Neural cell (in vitro differentiated cells): ENCODE measurements around the gene DNAJC5. TPM values are rescaled to one million over a fixed set of nuclear protein-coding genes. Genes with fewer than 3 reads are reported as not detected.
"Not testable (repeated sequence)": the region's sequence is repeated elsewhere in the genome, so short reads cannot be mapped to it uniquely, and the experiment has no call there.

ENCODE experiments used
- H2AFZ ChIP-seq: fragments of 200-600, 300-800 bp; sonication (generic), shearing (Covaris generic); 2 replicates; pipeline ENCODE4 v1.6.0; 2014; ENCODE audit warnings: low read depth, mild to moderate bottlenecking, antibody characterized with exemption, low read length, moderate library complexity
- H3F3A ChIP-seq: fragments of 200-600 bp; shearing (Covaris generic); 2 replicates; pipeline ENCODE4 v1.6.1; 2016; ENCODE audit warnings: mild to moderate bottlenecking, moderate library complexity, mixed read lengths, antibody characterized with exemption, low read length; ENCODE audit not compliant: insufficient read depth, poor library complexity, severe bottlenecking
- H3K27ac ChIP-seq: fragments of 200-600, 300-800 bp; sonication (generic), shearing (Covaris generic); 2 replicates; pipeline ENCODE4 v1.5.1; 2014; ENCODE audit warnings: mild to moderate bottlenecking, low read length, moderate library complexity
- H3K27me3 ChIP-seq: fragments of 300-800, 200-600 bp; sonication (generic), shearing (Covaris generic); 2 replicates; pipeline ENCODE4 v1.6.0; 2014; ENCODE audit warnings: mild to moderate bottlenecking, low read depth, low read length, moderate library complexity; ENCODE audit not compliant: insufficient read depth
- H3K36me3 ChIP-seq: fragments of 300-800, 200-600 bp; sonication (generic), shearing (Covaris generic); 2 replicates; pipeline ENCODE4 v1.5.1; 2014; ENCODE audit warnings: mild to moderate bottlenecking, antibody characterized with exemption, low read length, moderate library complexity; ENCODE audit not compliant: insufficient read depth
- H3K4me2 ChIP-seq: fragments of 300-800, 200-600 bp; sonication (generic), shearing (Covaris generic); 2 replicates; pipeline ENCODE4 v1.6.0; 2014; ENCODE audit warnings: mild to moderate bottlenecking, low read length
- H3K4me3 ChIP-seq: fragments of 300-800, 200-600 bp; sonication (generic), shearing (Covaris generic); 2 replicates; pipeline ENCODE4 v1.5.1; 2014; ENCODE audit warnings: mild to moderate bottlenecking, low read length, moderate library complexity
- H3K79me2 ChIP-seq: fragments of 200-600 bp; shearing (Covaris generic); replicated peaks from 2 replicates; pipeline ENCODE4 v1.6.0; 2014; ENCODE audit warnings: mild to moderate bottlenecking, low read length, moderate library complexity; ENCODE audit not compliant: insufficient read depth
- H3K9ac ChIP-seq: fragments of 300-800, 200-600 bp; sonication (generic), shearing (Covaris generic); 2 replicates; pipeline ENCODE4 v1.6.1; 2016; ENCODE audit warnings: mild to moderate bottlenecking, low read length, mixed read lengths
- H3K9me2 ChIP-seq: fragments of 200-600 bp; shearing (Covaris generic); 2 replicates; pipeline ENCODE4 v1.6.1; 2016; ENCODE audit warnings: mild to moderate bottlenecking, low read length, mixed read lengths; ENCODE audit not compliant: insufficient read depth
- H3K9me3 ChIP-seq: fragments of 200-600, 300-800 bp; sonication (generic), shearing (Covaris generic); 2 replicates; pipeline ENCODE4 v1.6.1; 2016; ENCODE audit warnings: mild to moderate bottlenecking, mixed run types, low read length, moderate library complexity, mixed read lengths
- H4K20me1 ChIP-seq: fragments of 200-600 bp; shearing (Covaris generic); 2 replicates; pipeline ENCODE4 v1.6.1; 2016; ENCODE audit warnings: mild to moderate bottlenecking, mixed run types; ENCODE audit not compliant: insufficient read depth
- CTCF ChIP-seq: fragments of 450-650 bp; IDR thresholded peaks from 2 replicates; pipeline ENCODE4 v1.5.1; 2014; ENCODE audit warnings: antibody characterized with exemption, mild to moderate bottlenecking, moderate library complexity; ENCODE audit not compliant: poor library complexity, severe bottlenecking
- EP300 ChIP-seq: fragments of 450-650 bp; conservative IDR thresholded peaks from 2 replicates; pipeline ENCODE4 v1.6.1; 2014; ENCODE audit warnings: antibody characterized with exemption, mild to moderate bottlenecking, moderate library complexity; ENCODE audit not compliant: poor library complexity, severe bottlenecking
- EZH2 ChIP-seq: fragments of 200-600, 300-800 bp; shearing (Covaris generic), sonication (generic); IDR thresholded peaks from 2 replicates; pipeline ENCODE4 v1.6.1; 2014; ENCODE audit warnings: antibody characterized with exemption, low read length, borderline replicate concordance, mild to moderate bottlenecking; ENCODE audit not compliant: insufficient read depth, poor library complexity, severe bottlenecking
- MXI1 ChIP-seq: fragments of 450-650 bp; conservative IDR thresholded peaks from 2 replicates; pipeline ENCODE4 v1.6.1; 2014; ENCODE audit warnings: antibody characterized with exemption, mild to moderate bottlenecking; ENCODE audit not compliant: poor library complexity, severe bottlenecking
- POLR2AphosphoS5 ChIP-seq: IDR thresholded peaks from 2 replicates; pipeline ENCODE4 v1.6.1; 2012
- RAD21 ChIP-seq: fragments of 450-650 bp; conservative IDR thresholded peaks from 2 replicates; pipeline ENCODE4 v1.6.1; 2014; ENCODE audit warnings: antibody characterized with exemption, mild to moderate bottlenecking, moderate library complexity
- REST ChIP-seq: IDR thresholded peaks from 2 replicates; pipeline ENCODE4 v1.6.1; 2012; ENCODE audit warnings: borderline replicate concordance
- SMC3 ChIP-seq: fragments of 450-650 bp; conservative IDR thresholded peaks from 2 replicates; pipeline ENCODE4 v1.6.1; 2014; ENCODE audit warnings: antibody characterized with exemption, mild to moderate bottlenecking, moderate library complexity; ENCODE audit not compliant: poor library complexity
- TAF1 ChIP-seq: IDR thresholded peaks from 2 replicates; pipeline ENCODE4 v1.6.1; 2012; ENCODE audit warnings: low read depth
- polyA plus RNA-seq: library from polyadenylated mRNA; depleted of rRNA; stranded (reverse); fragments of >200 nt; gene quantifications from 2 replicates; pipeline ENCODE4 v1.2.3, GENCODE V29; 2014

The DNAJC5 gene
- polyA plus RNA-seq, 1 donor from 2014 or later, result 82.8 TPM

GRCh38 chr20:63853733-63854068 lies 41.2 kb upstream of the DNAJC5 start:
- not testable (repeated sequence) for H3K4me3 ChIP-seq, H3K9ac ChIP-seq, H3K4me2 ChIP-seq, H3F3A ChIP-seq, H3K79me2 ChIP-seq, H4K20me1 ChIP-seq, H3K9me3 ChIP-seq, H3K36me3 ChIP-seq, H3K27me3 ChIP-seq, H2AFZ ChIP-seq, H3K27ac ChIP-seq, H3K9me2 ChIP-seq

DNA sequence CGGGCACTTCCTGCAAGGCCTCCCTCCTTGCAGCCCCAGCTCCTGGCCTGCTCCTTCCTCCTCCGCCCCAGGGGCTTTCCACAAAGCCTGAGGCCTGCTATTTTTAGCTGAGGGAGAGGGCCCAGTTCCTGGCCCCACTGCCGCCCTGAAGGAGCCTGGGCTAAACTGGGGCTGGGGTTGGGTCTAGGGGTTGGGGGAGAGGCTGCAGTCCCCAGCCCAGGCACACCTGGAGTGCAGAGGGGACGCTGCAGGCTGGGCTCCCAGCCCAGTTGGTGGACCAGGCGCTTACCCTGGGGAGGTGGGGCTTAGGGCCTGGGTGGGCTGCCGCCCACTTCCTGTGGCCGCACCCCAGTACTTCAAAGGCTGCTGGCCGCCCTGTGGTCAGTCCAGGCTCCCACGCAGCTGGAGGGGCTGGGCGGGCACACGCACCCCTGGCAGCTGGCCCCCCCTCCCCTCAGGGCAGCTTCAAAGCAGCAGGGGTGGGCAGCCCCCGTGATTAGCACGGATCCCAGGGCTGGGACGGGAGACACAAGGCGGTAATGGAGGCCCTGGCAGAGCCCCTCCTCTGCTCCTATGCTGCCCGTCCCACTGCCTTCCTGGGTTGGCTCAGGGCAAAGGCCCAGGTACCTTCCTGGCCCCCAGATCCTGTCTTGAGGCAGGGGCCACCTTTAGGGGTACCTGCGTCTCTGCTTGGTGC lies 40.7 kb upstream of the DNAJC5 start:
- H3K4me3 ChIP-seq, result no peak overlapping the region

More for the DNA sequence above, 40.7 kb upstream of the DNAJC5 start:
- Histone ChIP-seq H3K27me3 (no peaks in the 10 kb centered on the region), H3K9me2 (no peaks in the 10 kb centered on the region), H3K36me3 (no peaks in the 10 kb centered on the region), H3K79me2 (no peaks in the 10 kb centered on the region), H2AFZ (no peak overlapping the region), H4K20me1 (no peaks in the 10 kb centered on the region), H3F3A (no peaks in the 10 kb centered on the region), H3K9me3 (no peaks in the 10 kb centered on the region), H3K9ac (no peak overlapping the region), H3K4me2 (no peak overlapping the region), H3K27ac (no peak overlapping the region)
- TF ChIP-seq CTCF (no peak), EP300 (no peak), TAF1 (no peak), SMC3 (no peak), MXI1 (no peak), POLR2AphosphoS5 (no peak), RAD21 (no peak), REST (no peak), EZH2 (no peak)
